ENCODE measurements around the gene KTN1.

Gene KTN1

DNA sequence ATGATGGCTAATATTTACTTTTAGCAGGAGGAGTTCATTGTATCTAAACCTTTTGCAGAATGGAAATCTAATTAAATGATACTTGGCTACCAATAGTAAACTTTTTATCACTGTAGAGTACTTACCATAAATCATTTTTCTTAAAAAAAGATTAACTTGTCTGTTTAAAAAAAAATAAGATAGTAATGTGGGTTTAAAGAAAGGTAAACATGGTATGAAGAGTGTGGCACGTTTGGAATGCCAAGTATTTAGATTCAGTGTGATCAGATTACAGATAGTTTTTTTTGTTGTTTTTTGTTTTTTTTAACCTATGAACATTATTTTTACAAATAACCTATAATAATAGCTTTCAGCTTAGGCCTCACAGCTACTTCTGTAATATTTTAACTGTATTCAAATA is 25.8 kb downstream of the KTN1 start:
- DNase-seq (ENCODE audit: low read depth), result no peak

DNA sequence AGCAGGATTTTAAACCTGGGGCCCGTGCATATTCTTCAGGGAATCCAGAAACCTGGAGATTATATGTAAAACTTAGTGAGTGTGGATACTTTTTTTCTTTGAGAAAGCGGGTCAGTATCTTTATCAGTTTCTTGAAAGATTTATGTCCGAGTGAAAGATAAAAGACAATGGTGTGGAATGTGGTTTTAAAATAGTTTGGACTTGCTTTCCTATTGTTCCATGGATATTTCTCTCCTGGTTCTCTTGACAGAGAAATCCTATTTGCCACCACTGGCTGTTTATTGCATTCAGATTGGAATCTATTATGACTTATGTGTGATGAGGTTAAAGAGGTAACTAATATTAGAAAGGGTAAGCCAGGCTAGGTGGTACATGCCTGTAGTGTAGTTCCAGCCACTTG is 27.4 kb downstream of the KTN1 start:
- DNase-seq (ENCODE audit: low read depth), result no peak

DNA sequence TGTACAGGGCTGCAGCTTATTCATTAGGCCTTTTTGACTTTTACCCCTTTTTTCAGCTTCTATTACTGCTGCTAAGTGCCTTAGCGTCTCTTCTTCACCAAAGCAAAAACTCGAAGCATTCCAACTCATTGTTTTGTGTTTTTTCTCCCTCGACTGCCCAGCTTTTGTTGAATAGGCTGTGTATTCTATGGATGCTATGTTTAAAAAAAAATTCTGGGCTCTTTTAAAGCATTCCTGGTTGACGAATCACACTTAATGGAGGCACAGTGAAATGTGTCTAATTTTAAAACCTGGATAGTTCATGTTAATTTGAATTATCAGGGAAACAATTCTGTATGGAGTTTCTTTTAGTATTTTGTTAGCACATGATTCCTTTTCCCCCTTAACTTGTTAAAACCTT is 29.7 kb downstream of the KTN1 start:
- no peak for DNase-seq (ENCODE audit: low read depth)

DNA sequence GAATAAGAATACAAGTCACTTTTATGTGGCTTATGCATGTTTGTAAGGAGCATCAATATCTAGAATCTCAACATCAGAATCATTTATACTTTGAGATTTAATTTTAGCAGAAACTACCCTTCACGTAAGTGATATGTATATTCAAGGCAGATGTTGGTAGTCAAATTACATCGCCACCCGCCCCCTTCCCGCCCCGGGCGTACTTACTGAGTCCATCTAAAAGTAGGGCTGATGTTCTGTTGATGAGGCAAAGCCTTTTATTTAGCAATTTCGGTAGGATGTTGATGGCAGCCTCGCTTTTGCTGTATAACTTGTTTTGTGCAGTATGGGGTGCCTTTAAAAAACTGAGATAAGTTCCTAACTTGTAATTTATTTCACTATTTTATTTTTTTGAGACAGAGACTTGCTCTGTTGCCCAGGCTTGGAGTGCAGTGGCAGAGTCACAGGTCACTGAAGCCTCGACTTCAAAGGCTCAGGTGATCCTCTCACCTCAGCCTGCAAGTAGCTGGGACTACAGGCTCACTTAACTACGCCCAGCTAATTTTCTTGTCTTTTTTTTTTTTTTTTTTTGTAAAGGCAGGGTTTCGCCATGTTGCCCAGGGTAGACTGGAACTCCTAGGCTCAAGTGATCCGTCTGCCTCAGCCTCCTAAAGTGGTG is 30.8 kb downstream of the KTN1 start:
- DNase-seq (ENCODE audit: low read depth), result no peak

DNA sequence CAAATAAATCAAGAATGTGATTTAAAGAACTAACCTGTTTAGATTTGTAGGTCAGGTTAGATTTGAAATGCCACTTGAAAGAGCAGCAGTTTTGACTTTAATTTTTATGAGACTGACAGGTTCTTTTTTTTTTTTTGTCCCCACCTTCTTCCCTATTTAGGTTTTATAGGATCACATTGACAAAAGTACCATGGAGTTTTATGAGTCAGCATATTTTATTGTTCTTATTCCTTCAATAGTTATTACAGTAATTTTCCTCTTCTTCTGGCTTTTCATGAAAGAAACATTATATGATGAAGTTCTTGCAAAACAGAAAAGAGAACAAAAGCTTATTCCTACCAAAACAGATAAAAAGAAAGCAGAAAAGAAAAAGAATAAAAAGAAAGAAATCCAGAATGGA is 31.9 kb downstream of the KTN1 start:
- DNase-seq (ENCODE audit: low read depth), result no peak

DNA sequence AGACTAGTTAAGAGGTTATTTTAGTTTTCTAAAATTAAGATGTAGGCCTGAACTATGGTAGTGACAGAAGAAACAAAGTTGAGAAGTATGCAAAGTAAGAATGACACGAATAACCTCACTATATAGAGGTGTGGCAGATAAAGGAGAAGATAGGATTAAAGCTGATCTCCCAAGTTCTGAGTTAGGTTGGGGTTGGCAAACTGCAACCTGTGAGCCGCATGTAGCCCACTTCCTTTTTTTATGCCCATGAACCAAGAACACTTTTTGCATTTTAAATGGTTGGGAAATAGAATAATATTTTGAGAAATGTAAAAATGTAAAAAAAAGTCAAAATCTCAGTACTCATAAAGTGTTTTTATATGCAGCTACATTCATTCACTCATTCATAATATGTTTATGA is 34.3 kb downstream of the KTN1 start:
- DNase-seq (ENCODE audit: low read depth), result no peak

DNA sequence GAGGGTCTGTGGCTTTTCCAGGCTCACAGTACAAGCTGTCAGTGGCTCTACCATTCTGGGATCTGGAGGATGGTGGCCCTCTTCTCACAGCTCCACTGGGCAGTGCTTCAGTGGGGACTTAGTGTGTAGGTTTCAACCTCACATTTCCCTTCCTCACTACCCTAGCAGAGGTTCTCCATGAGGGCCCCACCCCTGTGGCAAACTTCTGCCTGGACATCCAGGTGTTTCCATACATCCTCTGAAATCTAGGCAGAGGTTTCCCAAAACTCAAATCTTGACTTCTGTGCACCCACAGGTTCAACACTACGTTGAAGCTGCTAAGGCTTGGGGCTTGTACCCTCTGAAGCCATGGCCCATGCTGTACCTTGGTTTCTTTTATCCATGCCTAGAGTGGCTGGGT is 40.3 kb downstream of the KTN1 start:
- no peak for DNase-seq (ENCODE audit: low read depth)

DNA sequence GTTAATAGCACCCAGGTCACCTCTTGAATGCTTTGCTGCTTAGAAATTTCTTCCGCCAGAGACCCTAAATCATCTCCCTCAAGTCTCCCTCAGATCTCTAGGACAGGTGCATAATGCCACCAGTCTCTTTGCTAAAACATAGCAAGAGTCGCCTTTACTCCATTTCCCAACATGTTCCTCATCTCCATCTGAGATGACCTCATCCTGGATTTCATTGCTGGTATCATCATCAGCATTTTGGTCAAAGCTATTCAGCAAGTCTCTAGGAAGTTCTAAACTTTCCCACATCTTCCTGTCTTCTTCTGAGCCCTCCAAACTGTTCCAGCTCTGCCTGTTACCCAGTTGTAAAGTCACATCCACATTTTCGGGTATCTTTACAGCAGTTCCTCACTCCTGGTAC is 41.0 kb downstream of the KTN1 start:
- no peak for DNase-seq (ENCODE audit: low read depth)

DNA sequence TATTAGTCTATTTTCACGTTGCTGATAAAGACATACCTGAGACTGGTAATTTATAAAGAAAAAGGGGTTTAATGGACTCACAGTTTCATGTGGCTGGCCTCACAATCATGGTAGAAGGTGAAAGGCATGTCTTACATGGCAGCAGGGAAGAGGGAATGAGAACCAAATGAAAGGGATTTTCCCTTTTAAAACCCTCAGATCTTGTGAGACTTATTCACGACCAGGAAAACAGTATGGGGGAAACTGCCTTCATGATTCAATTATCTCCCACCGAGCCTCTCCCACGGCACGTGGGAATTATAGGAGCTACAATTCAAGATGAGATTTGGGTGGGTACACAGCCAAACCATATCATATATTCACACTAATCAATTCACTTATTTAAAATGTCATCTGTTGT is 41.4 kb downstream of the KTN1 start:
- DNase-seq (ENCODE audit: low read depth), result no peak

DNA sequence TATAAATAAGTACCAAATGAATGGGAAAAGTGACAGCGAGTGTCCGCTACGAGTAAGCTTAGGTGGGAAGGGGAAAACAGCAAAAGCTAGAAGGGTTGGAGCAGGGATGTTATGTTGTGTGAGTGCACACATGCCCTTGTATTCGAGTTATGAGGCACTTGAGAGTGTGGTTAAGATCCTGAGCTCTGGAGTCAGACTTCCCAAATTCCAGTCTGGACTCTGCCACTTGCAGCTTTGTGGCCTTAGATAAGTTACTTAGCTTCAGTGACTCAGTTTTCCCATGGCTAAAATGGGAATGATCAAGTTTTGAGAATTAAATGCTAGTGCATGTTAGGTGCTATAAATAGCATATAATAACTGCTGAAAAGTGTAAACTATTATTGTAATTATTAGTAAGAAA is 44.9 kb downstream of the KTN1 start:
- no peak for DNase-seq (ENCODE audit: low read depth)

DNA sequence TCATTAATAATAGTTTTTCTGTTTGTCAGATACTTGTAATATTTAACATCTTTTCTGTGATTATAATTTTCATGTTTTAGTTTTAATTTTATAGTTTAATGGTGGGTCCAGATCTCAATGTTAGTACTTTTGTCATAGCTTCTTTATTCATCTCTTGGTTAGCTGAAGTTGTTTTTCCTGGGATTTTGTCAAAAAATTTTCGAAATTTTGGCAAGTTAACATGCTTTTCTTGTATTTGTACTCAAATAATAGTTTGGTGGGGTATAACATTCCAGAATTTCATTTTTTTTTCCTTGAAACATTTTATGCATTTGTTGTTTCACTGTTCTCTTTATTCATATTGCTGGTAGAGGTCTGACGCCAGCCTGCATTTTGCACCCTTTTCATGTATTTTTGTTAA is 45.5 kb downstream of the KTN1 start:
- no peak for DNase-seq (ENCODE audit: low read depth)

DNA sequence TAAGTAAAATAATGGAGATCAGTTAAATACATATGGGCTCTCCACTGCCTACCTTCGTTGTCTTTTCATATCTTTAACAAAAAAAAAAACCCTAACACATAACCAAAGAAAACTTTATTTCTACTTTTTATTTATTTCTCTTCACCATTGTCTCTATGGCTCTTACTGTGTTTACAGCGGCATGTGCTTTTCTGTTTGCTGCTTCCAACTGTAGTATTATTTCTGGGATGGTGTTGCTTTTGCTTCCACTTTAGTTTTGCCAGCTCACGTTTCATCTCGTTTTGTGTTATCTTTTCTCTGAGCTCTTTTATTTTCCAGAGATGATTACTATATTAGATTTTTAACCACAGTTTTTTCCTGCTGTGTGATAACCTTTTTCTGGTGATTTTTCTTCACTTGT is 46.1 kb downstream of the KTN1 start:
- DNase-seq (ENCODE audit: low read depth), result no peak

DNA sequence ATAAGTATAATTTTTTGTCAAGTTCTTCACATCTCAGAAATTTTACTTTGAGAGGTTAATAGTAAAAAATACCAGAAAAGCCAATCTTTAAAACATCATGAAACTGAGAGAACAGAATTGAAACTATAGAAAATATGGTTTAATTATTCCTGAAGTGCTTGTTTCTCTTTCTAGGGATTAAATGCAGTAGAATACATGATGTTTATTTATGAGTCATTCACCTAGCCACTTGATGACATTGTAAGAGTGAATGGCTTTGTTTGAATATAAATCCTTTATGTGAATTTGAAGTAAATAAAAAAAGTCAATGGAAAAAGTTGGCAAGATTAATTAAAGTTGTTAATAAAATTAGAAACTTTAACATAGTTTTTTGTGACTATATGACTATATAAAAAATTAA is 48.4 kb downstream of the KTN1 start:
- DNase-seq (ENCODE audit: low read depth), result no peak

DNA sequence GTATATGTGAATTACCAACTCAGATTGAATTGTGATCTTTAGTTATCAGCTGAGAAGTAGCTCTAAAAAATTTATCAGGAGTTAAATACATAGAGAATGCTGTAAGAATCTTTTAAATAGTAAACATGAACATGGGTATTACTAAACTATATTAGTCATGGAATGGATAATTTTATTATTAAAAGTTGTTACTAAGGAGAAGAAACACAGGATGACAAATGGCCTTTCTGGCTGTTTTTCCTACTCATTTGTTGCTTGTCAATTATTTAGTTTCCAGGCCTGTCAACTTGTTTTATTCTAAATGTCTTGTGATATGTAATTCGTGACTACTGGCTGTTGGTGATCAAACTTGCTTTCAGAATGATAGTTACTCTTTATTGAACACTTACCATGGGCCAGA is 58.7 kb downstream of the KTN1 start:
- DNase-seq (ENCODE audit: low read depth), result no peak

DNA sequence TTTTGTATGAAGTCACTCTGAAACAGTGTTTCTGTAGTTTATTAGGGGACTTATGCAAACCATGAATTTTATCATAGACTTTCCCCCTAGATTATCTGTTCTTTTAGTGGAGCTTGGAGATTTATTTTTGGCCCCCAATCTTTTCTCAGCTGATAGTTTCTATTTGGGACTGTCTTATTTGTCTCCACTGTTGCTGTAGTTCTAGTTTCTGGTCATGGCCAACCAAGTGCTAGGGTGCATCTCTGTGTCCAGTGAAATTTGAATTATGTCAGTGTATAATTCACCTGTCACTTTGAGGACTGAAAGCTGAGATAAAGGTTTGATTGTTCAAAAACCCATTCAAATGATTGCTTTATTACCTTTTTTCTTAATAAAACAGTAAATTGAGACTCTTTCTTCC is 61.3 kb downstream of the KTN1 start:
- DNase-seq (ENCODE audit: low read depth), result no peak

DNA sequence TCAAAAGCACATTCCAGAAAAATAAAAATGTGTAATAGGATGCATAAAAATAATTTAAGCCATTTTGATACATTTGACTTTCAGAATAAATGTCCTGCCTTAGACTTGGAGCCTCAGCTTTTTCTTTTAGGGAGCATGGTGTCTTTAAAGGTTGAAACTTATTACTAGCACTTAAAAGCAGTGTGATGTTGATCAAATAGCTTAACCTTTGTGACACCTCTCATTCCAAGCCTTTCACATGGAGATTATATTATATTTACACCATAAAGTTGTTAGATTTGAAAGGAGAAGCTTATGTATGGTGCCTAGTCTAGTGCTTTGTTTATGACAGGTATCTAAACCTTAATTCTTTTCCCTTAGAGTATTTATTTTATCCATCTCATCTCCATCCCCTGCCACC is 61.9 kb downstream of the KTN1 start:
- no peak for DNase-seq (ENCODE audit: low read depth)

DNA sequence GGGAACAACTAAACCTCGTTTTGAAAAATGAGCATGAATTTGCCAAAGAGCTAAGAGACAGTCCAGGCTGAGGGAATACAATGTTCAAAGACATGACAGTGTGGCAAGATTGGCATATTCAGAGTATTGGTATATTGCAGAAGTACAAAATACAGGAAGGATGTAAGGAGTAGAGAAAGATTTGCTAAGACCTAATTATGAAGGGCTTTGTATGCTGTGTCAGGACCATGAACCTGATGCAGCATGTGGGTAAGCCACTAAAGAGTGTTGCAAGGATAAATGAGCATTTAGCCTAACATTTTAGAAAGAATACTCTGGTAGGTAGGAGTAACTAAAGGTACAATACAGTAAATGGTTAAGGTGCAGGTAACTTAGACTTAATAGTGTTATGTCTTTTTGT is 65.1 kb downstream of the KTN1 start:
- DNase-seq (ENCODE audit: low read depth), result no peak

DNA sequence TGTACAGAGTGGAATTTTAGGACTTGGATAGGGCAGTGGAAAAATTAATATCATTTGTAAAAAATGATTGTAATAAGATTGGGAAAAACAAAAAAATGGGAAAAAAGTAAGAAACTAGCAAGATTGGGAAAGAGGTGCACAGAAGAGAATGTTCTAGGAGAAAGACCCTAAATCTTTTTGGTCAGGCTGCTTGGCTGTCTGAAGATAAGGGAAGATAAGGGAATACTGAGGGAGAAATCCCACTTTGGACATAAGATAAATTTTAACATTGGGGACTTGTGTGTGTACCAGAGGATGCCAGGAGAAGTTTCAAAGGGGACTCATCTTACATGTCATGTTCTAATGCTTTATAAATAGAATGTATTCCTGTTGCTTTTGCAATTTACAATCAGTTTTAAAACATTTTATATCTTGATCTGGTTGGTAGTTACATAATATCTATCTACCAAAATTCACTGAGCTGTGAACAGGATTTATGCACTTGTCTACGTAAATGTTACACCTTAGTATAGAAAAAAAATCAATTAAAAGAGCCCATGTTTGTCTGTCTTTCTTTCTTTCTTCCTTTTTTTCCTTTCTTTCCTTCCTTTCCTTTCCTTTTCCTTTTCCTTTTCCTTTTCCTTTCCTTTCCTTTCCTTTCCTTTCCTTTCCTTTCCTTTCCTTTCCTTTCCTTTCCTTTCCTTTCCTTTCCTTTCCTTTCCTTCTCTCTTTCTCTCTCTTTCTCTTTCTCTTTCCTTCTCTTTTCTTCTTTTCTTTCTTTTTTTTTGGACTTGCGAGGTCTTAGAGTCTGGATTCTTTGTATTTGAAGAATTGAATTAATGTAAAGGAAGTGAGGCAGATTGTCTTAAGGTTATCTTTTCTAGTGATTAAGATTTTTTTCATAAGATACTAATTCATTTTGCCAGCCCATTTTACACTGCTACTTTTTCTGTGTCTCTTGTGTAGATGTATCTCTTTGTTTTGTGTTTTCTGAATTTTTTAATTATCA is 66.1 kb downstream of the KTN1 start:
- DNase-seq (ENCODE audit: low read depth), result no peak

DNA sequence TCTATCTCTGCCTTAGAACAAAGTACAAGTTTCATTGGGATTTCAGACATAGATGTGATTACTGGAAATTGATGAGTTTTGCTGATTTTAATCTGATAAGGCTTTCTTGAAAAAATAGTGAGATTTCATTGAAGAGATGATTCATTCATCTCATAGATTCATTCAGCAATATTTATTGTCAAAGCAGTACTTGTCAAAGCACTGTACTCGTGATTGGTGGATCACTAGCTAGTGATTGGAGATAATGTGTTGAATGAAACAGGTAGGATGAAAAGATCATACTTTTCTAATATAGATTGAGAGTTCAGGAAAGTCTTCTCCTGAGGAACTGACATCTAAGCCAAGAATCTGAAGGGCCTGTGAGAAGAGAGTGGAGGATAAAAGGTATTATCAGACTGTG is 71.0 kb downstream of the KTN1 start:
- no peak for DNase-seq (ENCODE audit: low read depth)

DNA sequence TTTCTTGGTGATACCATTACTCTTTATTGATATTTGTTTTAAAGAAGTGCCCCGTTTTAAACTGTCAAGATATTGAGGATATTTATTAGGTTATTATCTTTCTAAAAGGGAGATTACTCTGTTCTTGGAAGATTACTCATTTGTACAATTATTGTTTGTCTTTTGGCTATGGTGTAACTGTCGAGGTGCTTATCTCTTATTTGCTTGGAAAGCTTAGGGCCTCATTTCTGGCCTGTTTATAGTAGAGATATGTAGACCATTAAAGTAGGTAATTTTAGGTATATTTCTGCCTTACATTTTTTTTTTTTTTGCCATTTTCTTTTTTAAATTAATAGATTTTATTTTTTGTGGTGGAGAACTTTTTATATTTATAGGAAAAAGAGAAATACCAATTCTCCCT is 74.2 kb downstream of the KTN1 start:
- no peak for DNase-seq (ENCODE audit: low read depth)

DNA sequence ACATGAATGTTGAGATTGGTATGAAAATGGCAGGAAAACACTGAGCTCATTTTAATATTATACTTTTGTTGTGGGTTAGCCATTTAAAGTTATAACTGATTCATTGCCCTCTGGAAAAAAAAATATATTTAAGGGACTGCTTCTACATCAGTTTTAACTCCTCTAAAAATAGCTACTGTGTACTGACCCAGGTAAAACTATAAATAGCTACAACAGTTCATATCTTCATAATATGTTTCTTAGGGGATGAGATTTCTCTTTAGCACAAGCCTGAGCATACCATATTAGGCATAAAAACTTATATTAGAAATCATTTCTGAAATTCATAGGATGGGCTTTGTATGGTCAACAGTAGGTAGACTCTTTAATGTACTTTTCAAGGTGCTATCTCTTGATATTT is 81.0 kb downstream of the KTN1 start:
- DNase-seq (ENCODE audit: low read depth), result no peak

DNA sequence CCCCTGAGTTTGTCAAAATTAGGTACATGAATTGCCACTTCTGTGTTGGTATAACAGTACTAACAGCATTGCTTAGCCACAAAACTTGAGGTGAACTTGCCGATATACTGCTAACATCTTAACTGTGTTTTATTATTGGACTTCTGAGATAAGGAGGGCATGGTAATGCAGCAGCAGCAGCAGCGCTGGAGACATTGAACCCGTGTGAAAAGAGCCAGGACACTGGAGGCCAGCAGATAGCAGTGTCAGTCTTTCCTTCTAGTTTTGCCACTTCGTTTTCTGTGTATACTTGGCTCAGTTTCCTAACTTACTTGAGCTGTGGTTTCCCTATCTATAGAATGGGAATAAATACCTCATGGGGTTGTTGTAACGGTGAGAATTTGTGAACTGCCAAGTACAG is 82.7 kb downstream of the KTN1 start:
- no peak for DNase-seq (ENCODE audit: low read depth)

DNA sequence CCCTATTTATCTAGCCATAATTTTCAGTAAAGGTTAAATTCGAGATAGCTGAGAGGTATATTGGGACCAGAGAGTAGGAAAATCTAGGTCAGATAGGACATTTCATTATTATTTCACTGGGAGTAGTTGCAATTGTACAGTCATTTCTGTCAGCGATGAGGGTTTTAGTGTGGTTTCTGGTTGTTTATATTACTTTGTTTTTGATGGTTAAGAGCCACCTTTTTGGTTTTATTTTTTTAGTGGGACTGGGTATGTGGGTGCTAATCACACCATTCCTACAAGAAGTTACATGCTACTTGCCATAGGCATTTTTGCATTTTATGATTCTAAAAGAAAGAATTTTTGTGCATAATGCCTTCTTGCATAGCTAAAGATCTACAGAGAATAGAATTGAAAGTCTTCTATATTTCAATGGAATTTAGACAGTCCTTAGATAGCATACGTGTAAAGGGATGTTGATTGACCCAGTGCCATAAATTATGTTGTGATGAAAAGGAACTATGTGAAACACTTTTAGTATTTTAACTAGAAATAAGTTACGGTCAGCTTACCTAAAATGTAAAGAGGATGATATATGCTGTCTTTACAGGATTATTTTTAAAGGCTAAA is 85.2 kb downstream of the KTN1 start:
- no peak for DNase-seq (ENCODE audit: low read depth)
